IMR-90 (cell line): ENCODE results near the gene CACNA1D. TPM values are rescaled to one million over a fixed set of nuclear protein-coding genes. Genes with fewer than 3 reads are reported as not detected.

Source experiments
- ATAC-seq: fragments of 200-7000 bp; cut with Tn5 transposase; 2 replicates; pipeline ENCODE4 v1.9.1; 2020; ENCODE audit warnings: low read depth, mild to moderate bottlenecking, moderate library complexity
- BruUV-seq: library from RNA; stranded (reverse); fragments of 400-500 nt; replicated peaks from 2 replicates; lab custom pipeline; 2021; lab: Mats Ljungman, UMichigan
- CTCF ChIA-PET: fragments of 300-600 bp; formaldehyde crosslinking; extraction: SDS; loops from one replicate; lab custom pipeline; 2021; ENCODE audit warnings: antibody characterized with exemption; lab: Yijun Ruan, JAX
- POLR2A ChIA-PET: fragments of 300-600 bp; sonication (Branson Sonifier 250); formaldehyde crosslinking; loops from one replicate; lab custom pipeline; 2022; ENCODE audit warnings: antibody characterized with exemption; ENCODE audit not compliant: unreplicated experiment; lab: Charles Lee
- DNase-seq: peaks from one replicate; pipeline ENCODE4 v3.0.0; 2013
- H2AFZ ChIP-seq: replicated peaks from 2 replicates; pipeline ENCODE3; 2013; ENCODE audit warnings: low read length, mild to moderate bottlenecking; ENCODE audit not compliant: poor library complexity
- H2AK5ac ChIP-seq: 2 replicates; pipeline ENCODE4 v1.6.1; 2013; ENCODE audit warnings: low read depth, low read length, inconsistent platforms
- H2AK9ac ChIP-seq: replicated peaks from 2 replicates; pipeline ENCODE3; 2013; ENCODE audit warnings: mild to moderate bottlenecking, low read depth, low read length, moderate library complexity; ENCODE audit not compliant: poor library complexity
- H2BK120ac ChIP-seq: 2 replicates; pipeline ENCODE4 v1.6.1; 2013; ENCODE audit warnings: low read depth, low read length, inconsistent platforms
- H2BK15ac ChIP-seq: 3 replicates; pipeline ENCODE4 v1.6.1; 2013; ENCODE audit warnings: low read depth, low read length, inconsistent platforms
- H2BK20ac ChIP-seq: 2 replicates; pipeline ENCODE4 v1.6.1; 2013; ENCODE audit warnings: low read depth, mild to moderate bottlenecking, inconsistent platforms, low read length, moderate library complexity
- H2BK5ac ChIP-seq: 2 replicates; pipeline ENCODE4 v1.6.1; 2013; ENCODE audit warnings: mild to moderate bottlenecking, low read depth, low read length, inconsistent platforms; ENCODE audit not compliant: poor library complexity, severe bottlenecking
- H3K14ac ChIP-seq: replicated peaks from 2 replicates; pipeline ENCODE4 v1.6.1; 2013; ENCODE audit warnings: low read depth, low read length, inconsistent platforms
- H3K18ac ChIP-seq: 2 replicates; pipeline ENCODE4 v1.6.1; 2013; ENCODE audit warnings: low read depth, low read length, control low read depth
- H3K23ac ChIP-seq: 2 replicates; pipeline ENCODE4 v1.6.1; 2013; ENCODE audit warnings: low read depth, low read length, inconsistent platforms
- H3K27ac ChIP-seq: 2 replicates; pipeline ENCODE4 v1.5.1; 2013; ENCODE audit warnings: mild to moderate bottlenecking, control low read depth, low read length; ENCODE audit not compliant: insufficient read depth
- H3K27me3 ChIP-seq: 2 replicates; pipeline ENCODE4 v1.6.1; 2013; ENCODE audit warnings: low read length; ENCODE audit not compliant: control insufficient read depth, insufficient read depth
- H3K36me3 ChIP-seq: 2 replicates; pipeline ENCODE4 v1.6.1; 2013; ENCODE audit warnings: low read length, mixed read lengths; ENCODE audit not compliant: control insufficient read depth, insufficient read depth
- H3K4ac ChIP-seq: 2 replicates; pipeline ENCODE4 v1.6.1; 2013; ENCODE audit warnings: low read depth, low read length, inconsistent platforms
- H3K4me1 ChIP-seq: 2 replicates; pipeline ENCODE4 v1.6.1; 2013; ENCODE audit warnings: low read length, mixed read lengths; ENCODE audit not compliant: control insufficient read depth, insufficient read depth
- H3K4me2 ChIP-seq: 2 replicates; pipeline ENCODE4 v1.6.1; 2013; ENCODE audit warnings: low read depth, mild to moderate bottlenecking, control low read depth, low read length, moderate library complexity
- H3K4me3 ChIP-seq: 2 replicates; pipeline ENCODE4 v1.5.1; 2013; ENCODE audit warnings: low read depth, mild to moderate bottlenecking, control low read depth, low read length, moderate library complexity; ENCODE audit not compliant: insufficient read depth
- H3K56ac ChIP-seq: 2 replicates; pipeline ENCODE4 v1.6.1; 2013; ENCODE audit warnings: low read length, inconsistent platforms; ENCODE audit not compliant: insufficient read depth; ENCODE audit errors: extremely low read depth
- H3K79me1 ChIP-seq, 2 experiments: 2 replicates each; pipeline ENCODE4 v1.6.1; 2013; ENCODE audit warnings: low read length in 2 of 2, inconsistent platforms in 1 of 2, low read depth in 1 of 2
- H3K9ac ChIP-seq: 2 replicates; pipeline ENCODE4 v1.6.1; 2013; ENCODE audit warnings: low read depth, low read length, control low read depth
- H3K9me1 ChIP-seq: 2 replicates; pipeline ENCODE4 v1.6.1; 2013; ENCODE audit warnings: low read length, inconsistent platforms; ENCODE audit not compliant: insufficient read depth
- H3K9me3 ChIP-seq: 2 replicates; pipeline ENCODE4 v1.6.1; 2013; ENCODE audit warnings: low read length; ENCODE audit not compliant: control insufficient read depth, insufficient read depth
- H4K20me1 ChIP-seq: 2 replicates; pipeline ENCODE4 v1.6.1; 2013; ENCODE audit warnings: low read length, inconsistent platforms; ENCODE audit not compliant: insufficient read depth
- H4K5ac ChIP-seq: 2 replicates; pipeline ENCODE4 v1.6.1; 2013; ENCODE audit warnings: mild to moderate bottlenecking, low read depth, low read length, control low read depth
- H4K8ac ChIP-seq, 2 experiments: 2 replicates each; pipeline ENCODE4 v1.6.1; 2013; ENCODE audit warnings: low read depth in 2 of 2, low read length in 2 of 2, control low read depth in 1 of 2, inconsistent platforms in 1 of 2
- H4K91ac ChIP-seq: 2 replicates; pipeline ENCODE4 v1.6.1; 2013; ENCODE audit warnings: low read depth, low read length, inconsistent platforms; ENCODE audit not compliant: insufficient read depth
- BHLHE40 ChIP-seq: fragments of 150-350 bp; IDR thresholded peaks from 2 replicates; pipeline ENCODE4 v1.6.1; 2016; ENCODE audit warnings: mild to moderate bottlenecking, low read depth, low read length
- FOS ChIP-seq: fragments of 150-350 bp; IDR thresholded peaks from 2 replicates; pipeline ENCODE4 v1.6.1; 2016; ENCODE audit warnings: low read depth, low read length
- MXI1 ChIP-seq: IDR thresholded peaks from 2 replicates; pipeline ENCODE4 v1.6.1; 2012; ENCODE audit warnings: low read depth, mild to moderate bottlenecking, low read length, moderate library complexity, borderline replicate concordance
- RAD21 ChIP-seq: IDR thresholded peaks from 2 replicates; pipeline ENCODE4 v1.6.1; 2012; ENCODE audit warnings: low read length, improper control_type of control experiment
- RCOR1 ChIP-seq: IDR thresholded peaks from 2 replicates; pipeline ENCODE4 v1.6.1; 2012; ENCODE audit warnings: mild to moderate bottlenecking, low read length, improper control_type of control experiment; ENCODE audit not compliant: insufficient replicate concordance
- WGBS, 2 experiments: methylation state at CpG; one replicate each; pipeline versions ENCODE4 v1.1.5 to v1.1.7; 2013; ENCODE audit warnings: missing lambda C conversion rate in 2 of 2; ENCODE audit not compliant: insufficient read length in 1 of 2; ENCODE audit errors: extremely low coverage in 2 of 2; 5-methylcytosine and 5-hydroxymethylcytosine counted together
- dilution Hi-C: fragments of 300-500 bp; cut with HindIII; formaldehyde crosslinking; loops from one replicate; pipeline ENCODE4 v1.14.3; 2018; ENCODE audit warnings: low sequenced_read_pairs; ENCODE audit not compliant: unreplicated experiment
- in situ Hi-C: fragments of 300-500 bp; cut with MboI; formaldehyde crosslinking; loops from 3 replicates; pipeline ENCODE4 v1.14.3; 2019; ENCODE audit warnings: low sequenced_read_pairs, inconsistent platforms, mixed read lengths
- intact Hi-C: fragments of 100-400 bp; cut with micrococcal nuclease; formaldehyde crosslinking; loops from 2 replicates; pipeline ENCODE4 v1.10.0; 2022
- polyA plus RNA-seq, 3 experiments: library from polyadenylated mRNA; depleted of rRNA; stranded (reverse); fragments of >200 nt; gene quantifications; 2 replicates each; pipeline ENCODE4 v1.2.3, GENCODE V29; 2012; ENCODE audit warnings: low replicate concordance in 1 of 3
- total RNA-seq: library from RNA; depleted of rRNA; stranded (reverse); fragments of >200 nt; gene quantifications from 2 replicates; pipeline ENCODE4 v1.2.3, GENCODE V29; 2012
- TF ChIP-seq, protein P1 (sequence below): fragments of 150-350 bp; IDR thresholded peaks from 2 replicates; pipeline ENCODE4 v1.6.1; 2017; ENCODE audit warnings: mild to moderate bottlenecking, antibody characterized with exemption, low read length, low read depth
- TF ChIP-seq, protein P2 (sequence below): conservative IDR thresholded peaks from 2 replicates; pipeline ENCODE4 v1.5.1; 2012; ENCODE audit warnings: mild to moderate bottlenecking, low read depth, low read length, improper control_type of control experiment

Gene CACNA1D
- total and polyA plus RNA-seq, 2 of the 4 experiments (the other 2 are of a cell fraction): 0.07 TPM; not detected in 1

DNA sequence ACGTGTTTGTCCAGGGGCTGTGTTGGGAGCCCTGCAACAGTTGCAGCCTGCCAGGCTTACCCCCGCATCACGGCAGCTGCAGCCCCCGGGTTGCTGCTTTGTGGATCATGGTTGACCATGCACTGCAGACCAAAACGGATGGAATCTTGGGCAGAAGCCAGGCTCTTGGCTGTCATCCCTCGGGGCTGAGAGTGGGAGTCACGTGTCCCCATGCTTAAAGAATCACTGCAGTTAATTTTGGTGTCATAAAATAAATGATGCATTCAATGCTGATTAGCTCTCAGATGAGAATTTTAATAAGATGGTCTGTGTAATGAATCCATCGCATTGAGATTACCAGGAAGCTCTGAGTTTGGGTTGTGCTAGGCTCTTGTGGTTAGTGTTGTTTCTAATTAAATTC lies 236.2 kb downstream of the CACNA1D start:
- no peak overlapping the region for H3K9ac ChIP-seq
- no peak overlapping the region for H4K5ac ChIP-seq
- ATAC-seq (no peak), DNase-seq (no peak)
- H2AK9ac ChIP-seq: no peak overlapping the region
- dilution Hi-C loops (no loop called here), in situ Hi-C loops (no loop called here), intact Hi-C loops (no loop called here)
- H3K23ac ChIP-seq: no peak overlapping the region
- H3K27me3 ChIP-seq: peaks cover 2% of the 10 kb centered on the region
- H2AFZ ChIP-seq: no peak overlapping the region
- H3K9me1 ChIP-seq: no peaks in the 10 kb centered on the region; the same call in 1 of the 2 replicates
- H3K9me3 ChIP-seq: no peaks in the 10 kb centered on the region
- H3K18ac ChIP-seq: no peak overlapping the region
- no peak overlapping the region for H4K91ac ChIP-seq
- no peak overlapping the region for H2BK20ac ChIP-seq
- H3K4me3 ChIP-seq: no peak overlapping the region
- WGBS, 2 experiments: 7% methylated on average over 5 of the region's 8 CpGs; no CpG with 5 or more reads in 1 of the 2 experiments
- no peak overlapping the region for H2BK15ac ChIP-seq
- H4K8ac ChIP-seq: no peak overlapping the region
- TF ChIP-seq, protein P1, sequence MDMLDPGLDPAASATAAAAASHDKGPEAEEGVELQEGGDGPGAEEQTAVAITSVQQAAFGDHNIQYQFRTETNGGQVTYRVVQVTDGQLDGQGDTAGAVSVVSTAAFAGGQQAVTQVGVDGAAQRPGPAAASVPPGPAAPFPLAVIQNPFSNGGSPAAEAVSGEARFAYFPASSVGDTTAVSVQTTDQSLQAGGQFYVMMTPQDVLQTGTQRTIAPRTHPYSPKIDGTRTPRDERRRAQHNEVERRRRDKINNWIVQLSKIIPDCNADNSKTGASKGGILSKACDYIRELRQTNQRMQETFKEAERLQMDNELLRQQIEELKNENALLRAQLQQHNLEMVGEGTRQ: peak; percentile 45; the same call in 1 of the 2 replicates
- TF ChIP-seq FOS: no peak
- TF ChIP-seq MXI1: no peak
- TF ChIP-seq BHLHE40: no peak
- TF ChIP-seq RCOR1: no peak
- no peak for TF ChIP-seq RAD21
- TF ChIP-seq, protein P2, sequence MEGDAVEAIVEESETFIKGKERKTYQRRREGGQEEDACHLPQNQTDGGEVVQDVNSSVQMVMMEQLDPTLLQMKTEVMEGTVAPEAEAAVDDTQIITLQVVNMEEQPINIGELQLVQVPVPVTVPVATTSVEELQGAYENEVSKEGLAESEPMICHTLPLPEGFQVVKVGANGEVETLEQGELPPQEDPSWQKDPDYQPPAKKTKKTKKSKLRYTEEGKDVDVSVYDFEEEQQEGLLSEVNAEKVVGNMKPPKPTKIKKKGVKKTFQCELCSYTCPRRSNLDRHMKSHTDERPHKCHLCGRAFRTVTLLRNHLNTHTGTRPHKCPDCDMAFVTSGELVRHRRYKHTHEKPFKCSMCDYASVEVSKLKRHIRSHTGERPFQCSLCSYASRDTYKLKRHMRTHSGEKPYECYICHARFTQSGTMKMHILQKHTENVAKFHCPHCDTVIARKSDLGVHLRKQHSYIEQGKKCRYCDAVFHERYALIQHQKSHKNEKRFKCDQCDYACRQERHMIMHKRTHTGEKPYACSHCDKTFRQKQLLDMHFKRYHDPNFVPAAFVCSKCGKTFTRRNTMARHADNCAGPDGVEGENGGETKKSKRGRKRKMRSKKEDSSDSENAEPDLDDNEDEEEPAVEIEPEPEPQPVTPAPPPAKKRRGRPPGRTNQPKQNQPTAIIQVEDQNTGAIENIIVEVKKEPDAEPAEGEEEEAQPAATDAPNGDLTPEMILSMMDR: no peak
- H3K36me3 ChIP-seq: no peaks in the 10 kb centered on the region
- H3K79me1 ChIP-seq: no peaks in the 10 kb centered on the region
- no peaks in the 10 kb centered on the region for H3K4me1 ChIP-seq
- H2BK5ac ChIP-seq: no peak overlapping the region
- H3K27ac ChIP-seq: no peak overlapping the region
- ChIA-PET CTCF (no interaction called here), POLR2A (no interaction called here)
- H2BK120ac ChIP-seq: no peak overlapping the region
- no peak overlapping the region for H3K56ac ChIP-seq
- no peak overlapping the region for H3K4ac ChIP-seq
- no peak overlapping the region for H2AK5ac ChIP-seq
- H3K14ac ChIP-seq: no peak overlapping the region
- H4K20me1 ChIP-seq: no peaks in the 10 kb centered on the region
- no peak overlapping the region for H3K4me2 ChIP-seq
- BruUV-seq: no TSS peak
